H9 (cell line): Measurements from ENCODE around the gene DPYD. TPM values are rescaled to one million over a fixed set of nuclear protein-coding genes. Genes with fewer than 3 reads are reported as not detected.

Source experiments
- DNase-seq: peaks from one replicate; pipeline ENCODE4 v3.0.0-alpha.2; 2017
- H2AFZ ChIP-seq: one replicate; pipeline ENCODE4 v1.6.1; 2013; ENCODE audit warnings: mild to moderate bottlenecking, low read length, control low read depth, moderate library complexity
- H2AK5ac ChIP-seq: 2 replicates; pipeline ENCODE4 v1.6.1; 2013; ENCODE audit warnings: low read length, control low read depth, mixed read lengths; ENCODE audit not compliant: insufficient read length
- H2BK120ac ChIP-seq: one replicate; pipeline ENCODE4 v1.6.1; 2013; ENCODE audit warnings: low read depth, mild to moderate bottlenecking, low read length, control low read depth, inconsistent platforms; ENCODE audit not compliant: poor library complexity, severe bottlenecking
- H2BK12ac ChIP-seq: 2 replicates; pipeline ENCODE4 v1.6.1; 2013; ENCODE audit warnings: low read length, control low read depth, mixed read lengths, low read depth; ENCODE audit not compliant: insufficient read length
- H2BK15ac ChIP-seq: 2 replicates; pipeline ENCODE4 v1.6.1; 2013; ENCODE audit warnings: low read depth, low read length, control low read depth
- H2BK20ac ChIP-seq: one replicate; pipeline ENCODE4 v1.6.1; 2013; ENCODE audit warnings: low read depth, mild to moderate bottlenecking, low read length, control low read depth, inconsistent platforms; ENCODE audit not compliant: poor library complexity, severe bottlenecking
- H2BK5ac ChIP-seq: 2 replicates; pipeline ENCODE4 v1.6.1; 2013; ENCODE audit warnings: low read length, control low read depth, mixed read lengths; ENCODE audit not compliant: insufficient read length
- H3K14ac ChIP-seq: 2 replicates; pipeline ENCODE4 v1.6.1; 2013; ENCODE audit warnings: low read length, control low read depth; ENCODE audit not compliant: insufficient read depth
- H3K18ac ChIP-seq: 2 replicates; pipeline ENCODE4 v1.6.1; 2013; ENCODE audit warnings: low read depth, mild to moderate bottlenecking, mixed read lengths, low read length, control low read depth; ENCODE audit not compliant: insufficient read length
- H3K23ac ChIP-seq: 2 replicates; pipeline ENCODE4 v1.6.1; 2013; ENCODE audit warnings: low read length, control low read depth, mixed read lengths, low read depth; ENCODE audit not compliant: insufficient read length
- H3K23me2 ChIP-seq: 2 replicates; pipeline ENCODE4 v1.6.1; 2013; ENCODE audit warnings: low read depth, mild to moderate bottlenecking, mixed read lengths, low read length, control low read depth; ENCODE audit not compliant: insufficient read length, poor library complexity, severe bottlenecking
- H3K27ac ChIP-seq: 2 replicates; pipeline ENCODE4 v1.5.1; 2013; ENCODE audit warnings: low read length, control low read depth, mixed read lengths, low read depth; ENCODE audit not compliant: insufficient read length
- H3K27me3 ChIP-seq: 2 replicates; pipeline ENCODE4 v1.6.1; 2013; ENCODE audit warnings: low read length, control low read depth, inconsistent platforms; ENCODE audit not compliant: insufficient read depth
- H3K4ac ChIP-seq: 2 replicates; pipeline ENCODE4 v1.6.1; 2013; ENCODE audit warnings: low read depth, mild to moderate bottlenecking, control low read depth, inconsistent platforms, low read length, moderate library complexity
- H3K4me1 ChIP-seq: 2 replicates; pipeline ENCODE4 v1.6.1; 2013; ENCODE audit warnings: low read length, control low read depth, inconsistent platforms; ENCODE audit not compliant: insufficient read depth
- H3K4me2 ChIP-seq: 2 replicates; pipeline ENCODE4 v1.6.1; 2013; ENCODE audit warnings: low read length, control low read depth, mixed read lengths; ENCODE audit not compliant: insufficient read length, insufficient read depth
- H3K56ac ChIP-seq: 2 replicates; pipeline ENCODE4 v1.6.1; 2013; ENCODE audit warnings: low read depth, mild to moderate bottlenecking, mixed read lengths, low read length, control low read depth; ENCODE audit not compliant: insufficient read length
- H3K79me1 ChIP-seq: 2 replicates; pipeline ENCODE4 v1.6.1; 2013; ENCODE audit warnings: low read depth, mild to moderate bottlenecking, moderate library complexity, low read length, control low read depth, inconsistent platforms; ENCODE audit not compliant: insufficient read depth, poor library complexity, severe bottlenecking
- H3K79me2 ChIP-seq: 2 replicates; pipeline ENCODE4 v1.6.1; 2013; ENCODE audit warnings: low read length, control low read depth, inconsistent platforms; ENCODE audit not compliant: insufficient read depth
- H3K9ac ChIP-seq: 2 replicates; pipeline ENCODE4 v1.6.1; 2013; ENCODE audit warnings: low read length, control low read depth, mixed read lengths; ENCODE audit not compliant: insufficient read length; ENCODE audit errors: extremely low read depth
- H3K9me3 ChIP-seq: one replicate; pipeline ENCODE4 v1.6.1; 2013; ENCODE audit warnings: low read depth, low read length, inconsistent platforms; ENCODE audit not compliant: control insufficient read depth
- H3T11ph ChIP-seq: one replicate; pipeline ENCODE4 v1.6.1; 2013; ENCODE audit warnings: mild to moderate bottlenecking, low read length, control low read depth, inconsistent platforms
- H4K20me1 ChIP-seq: one replicate; pipeline ENCODE4 v1.6.1; 2013; ENCODE audit not compliant: control insufficient read depth, insufficient read length, insufficient read depth
- H4K5ac ChIP-seq: 2 replicates; pipeline ENCODE4 v1.6.1; 2013; ENCODE audit warnings: low read depth, mild to moderate bottlenecking, mixed read lengths, low read length, control low read depth; ENCODE audit not compliant: insufficient read length
- H4K8ac ChIP-seq: replicated peaks from 2 replicates; pipeline ENCODE4 v1.6.1; 2013; ENCODE audit warnings: low read length, control low read depth, mixed read lengths, low read depth; ENCODE audit not compliant: insufficient read length
- H4K91ac ChIP-seq: 2 replicates; pipeline ENCODE4 v1.6.1; 2013; ENCODE audit warnings: low read depth, mild to moderate bottlenecking, moderate library complexity, mixed read lengths, low read length, control low read depth; ENCODE audit not compliant: insufficient read length
- H3K27ac Mint-ChIP-seq, 3 experiments: 2 replicates in 2 of 3; 3 replicates in 1 of 3; pipeline ENCODE4 v1.8.0; 2020 to 2021; ENCODE audit warnings: mixed read lengths in 3 of 3, mild to moderate bottlenecking in 1 of 3, moderate library complexity in 1 of 3
- H3K27me3 Mint-ChIP-seq: 2 replicates; pipeline ENCODE4 v1.8.0; 2021; ENCODE audit warnings: low read depth, mild to moderate bottlenecking, moderate library complexity, mixed read lengths
- H3K36me3 Mint-ChIP-seq, 3 experiments: 2 replicates in 2 of 3; 3 replicates in 1 of 3; pipeline ENCODE4 v1.8.0; 2020 to 2021; ENCODE audit warnings: low read depth in 3 of 3, mixed read lengths in 3 of 3; ENCODE audit not compliant: insufficient read depth in 1 of 3
- H3K4me1 Mint-ChIP-seq, 2 experiments: 2 replicates each; pipeline ENCODE4 v1.8.0; 2020; ENCODE audit warnings: mixed read lengths in 2 of 2
- H3K4me3 Mint-ChIP-seq, 2 experiments: 2 replicates in 1 of 2; 3 replicates in 1 of 2; pipeline ENCODE4 v1.8.0; 2020 to 2021; ENCODE audit warnings: mild to moderate bottlenecking in 2 of 2, mixed read lengths in 2 of 2, moderate library complexity in 1 of 2
- H3K9me3 Mint-ChIP-seq, 2 experiments: 2 replicates in 1 of 2; 3 replicates in 1 of 2; pipeline ENCODE4 v1.8.0; 2020; ENCODE audit warnings: mild to moderate bottlenecking in 2 of 2, mixed read lengths in 2 of 2, moderate library complexity in 1 of 2
- CTCF ChIP-seq: fragments of 200-600 bp; sonication (generic); conservative IDR thresholded peaks from 3 replicates; pipeline ENCODE4 v1.8.0; 2021; ENCODE audit warnings: antibody characterized with exemption, mild to moderate bottlenecking
- WGBS: extraction: QIAGEN DNeasy Blood & Tissue Kit; methylation state at CpG from one replicate; pipeline ENCODE4 v1.1.7; 2013; ENCODE audit warnings: missing lambda C conversion rate, low lambda C conversion rate, mixed read lengths; ENCODE audit not compliant: insufficient read length; ENCODE audit errors: extremely low coverage; 5-methylcytosine and 5-hydroxymethylcytosine counted together
- total RNA-seq: library from RNA; stranded (reverse); gene quantifications from 2 replicates; pipeline ENCODE4 v1.2.1, GENCODE V29; 2021

DPYD gene
- total RNA-seq, 1 experiment from 2014 or later = 0.37 TPM

- H3K56ac ChIP-seq = no peak overlapping the region
- H3K27ac Mint-ChIP-seq = no peak overlapping the region
- no peak overlapping the region for H4K91ac ChIP-seq
- no peaks in the 10 kb centered on the region for H3K36me3 Mint-ChIP-seq
- H3K27ac ChIP-seq = no peak overlapping the region
- no peak overlapping the region for H3K4ac ChIP-seq
- H3K23me2 ChIP-seq = no peaks in the 10 kb centered on the region
- H2AK5ac ChIP-seq = no peak overlapping the region
- no peak overlapping the region for H2BK5ac ChIP-seq
- no peaks in the 10 kb centered on the region for H3K9me3 Mint-ChIP-seq
- no peaks in the 10 kb centered on the region for H3K4me1 ChIP-seq
- no peak overlapping the region for H2AFZ ChIP-seq
- no peak overlapping the region for H3T11ph ChIP-seq
- H3K79me1 ChIP-seq = no peaks in the 10 kb centered on the region
- no peak overlapping the region for H3K4me3 Mint-ChIP-seq
- H4K8ac ChIP-seq = no peak overlapping the region
- no peaks in the 10 kb centered on the region for H3K27me3 Mint-ChIP-seq
- H3K9ac ChIP-seq = no peak overlapping the region
- no peak overlapping the region for H3K18ac ChIP-seq
- no peaks in the 10 kb centered on the region for H3K27me3 ChIP-seq
- no peak overlapping the region for H4K5ac ChIP-seq
- no peak overlapping the region for H3K14ac ChIP-seq
- TF ChIP-seq CTCF = no peak
- no peaks in the 10 kb centered on the region; a peak in 2 of 4 replicates for H3K4me1 Mint-ChIP-seq
- no peaks in the 10 kb centered on the region for H3K79me2 ChIP-seq
- WGBS = no CpG with 5 or more reads among the region's 4 CpGs
- DNase-seq = no peak
- H2BK15ac ChIP-seq = no peak overlapping the region
- no peak overlapping the region for H2BK120ac ChIP-seq
- no peak overlapping the region for H2BK12ac ChIP-seq
- no peaks in the 10 kb centered on the region for H4K20me1 ChIP-seq
- H3K9me3 ChIP-seq = no peaks in the 10 kb centered on the region
- no peak overlapping the region for H3K23ac ChIP-seq
- no peak overlapping the region for H2BK20ac ChIP-seq
- no peak overlapping the region for H3K4me2 ChIP-seq
Observed at GRCh38 chr1:97082160-97082848, 838.5 kb downstream of the DPYD start.
